K562 (cell line): ENCODE data around the gene COX6A2. TPM values are rescaled to one million over a fixed set of nuclear protein-coding genes. Genes with fewer than 3 reads are reported as not detected.

Source experiments
- BRCA1 ChIP-seq, 2 experiments: fragments of 450-650 bp in 1 of 2; sonication (generic) in 1 of 2; formaldehyde crosslinking in 1 of 2; IDR thresholded peaks; 2 replicates each; pipeline versions ENCODE4 v1.5.0 to v1.6.1; 2017 to 2020; ENCODE audit warnings: mild to moderate bottlenecking in 1 of 2, missing genetic modification reagents in 1 of 2
- DDX20 ChIP-seq: fragments of 450-650 bp; IDR thresholded peaks from 2 replicates; pipeline ENCODE4 v1.6.1; 2016; ENCODE audit warnings: missing genetic modification characterization, low read depth, mild to moderate bottlenecking, missing compliant biosample characterization, moderate library complexity
- EP300 ChIP-seq: IDR thresholded peaks from 2 replicates; pipeline ENCODE4 v1.6.1; 2012; ENCODE audit warnings: low read length, improper control_type of control experiment
- FOXJ3 ChIP-seq: sonication (generic); formaldehyde crosslinking; IDR thresholded peaks from 2 replicates; pipeline ENCODE4 v1.4.0; 2020; ENCODE audit warnings: mild to moderate bottlenecking, missing genetic modification reagents
- FOXK2 ChIP-seq, 2 experiments: fragments of 450-650 bp; IDR thresholded peaks in 1 of 2; conservative IDR thresholded peaks in 1 of 2; 2 replicates each; pipeline ENCODE4 v1.6.1; 2016; ENCODE audit warnings: low read depth in 2 of 2, mild to moderate bottlenecking in 1 of 2
- HDAC1 ChIP-seq, 2 experiments: fragments of 450-650 bp; IDR thresholded peaks; 2 replicates each; pipeline ENCODE4 v1.6.1; 2016 to 2017; ENCODE audit warnings: inconsistent platforms in 1 of 2, mild to moderate bottlenecking in 1 of 2, moderate library complexity in 1 of 2
- JUN ChIP-seq, 2 experiments: sonication (generic) in 1 of 2; formaldehyde crosslinking in 1 of 2; IDR thresholded peaks; 2 replicates each; pipeline versions ENCODE4 v1.6.1 to v1.8.0; 2012 to 2022; ENCODE audit warnings: borderline replicate concordance in 2 of 2, mild to moderate bottlenecking in 2 of 2, improper control_type of control experiment in 1 of 2, low read depth in 1 of 2, low read length in 1 of 2, missing genetic modification reagents in 1 of 2
- MAFK ChIP-seq: IDR thresholded peaks from 2 replicates; pipeline ENCODE4 v1.6.1; 2011; ENCODE audit warnings: low read length, improper control_type of control experiment
- MBD1 ChIP-seq: fragments of 250-450 bp; sonication (Bioruptor Pico); IDR thresholded peaks from 2 replicates; pipeline ENCODE4 v1.8.0; 2022; ENCODE audit warnings: inconsistent platforms
- MIER1 ChIP-seq: fragments of 450-650 bp; IDR thresholded peaks from 2 replicates; pipeline ENCODE4 v1.6.1; 2016; ENCODE audit warnings: antibody characterized with exemption, mild to moderate bottlenecking, low read depth
- NR0B1 ChIP-seq: fragments of 450-650 bp; IDR thresholded peaks from one replicate; pipeline ENCODE4 v1.6.1; 2018; ENCODE audit warnings: mild to moderate bottlenecking, moderate library complexity; ENCODE audit not compliant: partially characterized antibody
- POLR2AphosphoS2 ChIP-seq: IDR thresholded peaks from 2 replicates; pipeline ENCODE4 v1.6.1; 2012; ENCODE audit warnings: low read length, improper control_type of control experiment
- PURB ChIP-seq: sonication (generic); formaldehyde crosslinking; IDR thresholded peaks from 2 replicates; pipeline ENCODE4 v1.9.0; 2021; ENCODE audit warnings: low read depth, mild to moderate bottlenecking, missing genetic modification reagents
- SMARCA4 ChIP-seq: fragments of 450-650 bp; IDR thresholded peaks from 2 replicates; pipeline ENCODE4 v1.6.1; 2016
- TFAM ChIP-seq: fragments of 250-450 bp; sonication (Bioruptor Pico); conservative IDR thresholded peaks from 2 replicates; pipeline ENCODE4 v1.5.0; 2021; ENCODE audit warnings: mild to moderate bottlenecking, moderate library complexity
- XRCC4 ChIP-seq: IDR thresholded peaks from one replicate; pipeline ENCODE4 v1.6.1; 2011; ENCODE audit not compliant: insufficient read depth, insufficient read length; ENCODE audit errors: extremely low read depth
- ZNF23 ChIP-seq: fragments of 250-450 bp; sonication (Bioruptor Pico); IDR thresholded peaks from 2 replicates; pipeline ENCODE4 v1.4.0; 2020; ENCODE audit warnings: mild to moderate bottlenecking
- ZNF583 ChIP-seq: fragments of 250-450 bp; sonication (Bioruptor Pico); IDR thresholded peaks from 2 replicates; pipeline ENCODE4 v1.4.0; 2020
- ZNF77 ChIP-seq: fragments of 250-450 bp; sonication (Bioruptor Pico); IDR thresholded peaks from 2 replicates; pipeline ENCODE4 v1.5.0; 2020
- polyA plus RNA-seq, 8 experiments: library from polyadenylated mRNA; depleted of rRNA in 4 of 8; stranded (reverse) in 5 of 8; unstranded in 3 of 8; fragments of >200 nt; fragmentation: Nextera tagmentation in 2 of 8; fragmentation: Illumina TruSeq in 1 of 8; extraction: Ambion mirVana in 2 of 8; extraction: Trizol in 1 of 8; gene quantifications; 2 replicates each; pipeline versions ENCODE4 v1.2.1 to v1.2.3, GENCODE V29; 2011 to 2014; ENCODE audit warnings: inconsistent platforms in 1 of 8, missing spikeins in 1 of 8
- total RNA-seq, 7 experiments: library from RNA; depleted of rRNA in 6 of 7; stranded (reverse); fragments of >200 nt in 6 of 7; fragmentation: Illumina TruSeq in 2 of 7; extraction: Trizol in 2 of 7; gene quantifications; 2 replicates each; pipeline versions ENCODE4 v1.2.1 to v1.2.3, GENCODE V29; 2011 to 2021; ENCODE audit warnings: low replicate concordance in 1 of 7
- TF ChIP-seq, protein P1 (sequence below), 2 experiments: fragments of 450-650 bp in 1 of 2; sonication (generic) in 1 of 2; formaldehyde crosslinking in 1 of 2; IDR thresholded peaks in 1 of 2; conservative IDR thresholded peaks in 1 of 2; 2 replicates each; pipeline versions ENCODE4 v1.6.1 to v1.8.1; 2016 to 2023; ENCODE audit warnings: mild to moderate bottlenecking in 2 of 2, moderate library complexity in 2 of 2, inconsistent platforms in 1 of 2, missing genetic modification reagents in 1 of 2

COX6A2 gene
- total and polyA plus RNA-seq, 9 of the 15 experiments (the other 6 are each of a cell fraction or from before 2014, with no cell fraction given) = not detected

- TF ChIP-seq MIER1 = 0 out of 2 replicates have a peak, but pooled peaks have one; percentile 56
- no peak for TF ChIP-seq ZNF583 (CRISPR knock-in tag)
- TF ChIP-seq ZNF23 = no peak
- TF ChIP-seq TFAM (CRISPR knock-in tag) = no peak
- no peak for TF ChIP-seq DDX20 (tag)
- no peak for TF ChIP-seq FOXJ3
- TF ChIP-seq PURB (CRISPR knock-in tag) = no peak
- no peak for TF ChIP-seq NR0B1
- TF ChIP-seq XRCC4 = no peak
- TF ChIP-seq SMARCA4 = no peak; the same call in 1 of the 2 replicates
- peak; percentile 48; the same call in 1 of the 2 replicates for TF ChIP-seq JUN (IDR thresholded peaks at IDR 0.05; ENCODE audit: borderline replicate concordance, low read depth, low read length)
- TF ChIP-seq JUN (CRISPR knock-in tag; IDR thresholded peaks at IDR 0.05; ENCODE audit: borderline replicate concordance) = no peak
- TF ChIP-seq MAFK = 0 out of 2 replicates have a peak, but pooled peaks have one; percentile 13
- TF ChIP-seq, protein P1, sequence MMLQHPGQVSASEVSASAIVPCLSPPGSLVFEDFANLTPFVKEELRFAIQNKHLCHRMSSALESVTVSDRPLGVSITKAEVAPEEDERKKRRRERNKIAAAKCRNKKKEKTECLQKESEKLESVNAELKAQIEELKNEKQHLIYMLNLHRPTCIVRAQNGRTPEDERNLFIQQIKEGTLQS (IDR thresholded peaks at IDR 0.05) = peak; percentile 78
- TF ChIP-seq, protein P1 (CRISPR knock-in tag; conservative IDR thresholded peaks at IDR 0.05) = no peak
- peak in 1 of 2 experiments; percentile 28; a peak in 1 of 4 replicates for TF ChIP-seq FOXK2 (conservative IDR thresholded peaks at IDR 0.05 in 1 of 2, IDR thresholded peaks at IDR 0.05 in 1 of 2; ENCODE audit: low read depth in 2 of 2)
- TF ChIP-seq POLR2AphosphoS2 = 0 out of 2 replicates have a peak, but pooled peaks have one; percentile 16
- no peak for TF ChIP-seq MBD1 (CRISPR knock-in tag)
- no peak for TF ChIP-seq ZNF77
- TF ChIP-seq EP300 = 0 out of 2 replicates have a peak, but pooled peaks have one; percentile 3
- TF ChIP-seq BRCA1 (IDR thresholded peaks at IDR 0.05) = no peak
- TF ChIP-seq BRCA1 (CRISPR knock-in tag; IDR thresholded peaks at IDR 0.05) = no peak
- peak in 1 of 2 experiments; percentile 21; a peak in 1 of 4 replicates for TF ChIP-seq HDAC1 (IDR thresholded peaks at IDR 0.05)
Observed at GRCh38 chr16:31459687-31460581, 31.8 kb upstream of the COX6A2 start (continued).
